Glutamatergic neuron (in vitro differentiated cells): ENCODE data around the gene NUDT1. TPM values are rescaled to one million over a fixed set of nuclear protein-coding genes. Genes with fewer than 3 reads are reported as not detected.

Experiments used
- DNase-seq: peaks from one replicate; pipeline ENCODE4 v3.0.0; 2022
- H3K27ac Mint-ChIP-seq: one replicate; pipeline ENCODE4 v1.8.0; 2020; ENCODE audit warnings: mild to moderate bottlenecking, mixed read lengths, inconsistent platforms; ENCODE audit not compliant: unreplicated experiment
- H3K27me3 Mint-ChIP-seq: one replicate; pipeline ENCODE4 v1.8.0; 2020; ENCODE audit warnings: mild to moderate bottlenecking, moderate library complexity, mixed read lengths, inconsistent platforms; ENCODE audit not compliant: unreplicated experiment
- H3K36me3 Mint-ChIP-seq: one replicate; pipeline ENCODE4 v1.8.0; 2020; ENCODE audit warnings: mild to moderate bottlenecking, mixed read lengths, inconsistent platforms; ENCODE audit not compliant: unreplicated experiment
- H3K4me1 Mint-ChIP-seq: one replicate; pipeline ENCODE4 v1.8.0; 2020; ENCODE audit warnings: mild to moderate bottlenecking, low read depth, mixed read lengths, inconsistent platforms; ENCODE audit not compliant: unreplicated experiment
- H3K4me3 Mint-ChIP-seq: one replicate; pipeline ENCODE4 v1.8.0; 2020; ENCODE audit warnings: mild to moderate bottlenecking, mixed read lengths, inconsistent platforms; ENCODE audit not compliant: unreplicated experiment
- H3K9me3 Mint-ChIP-seq: one replicate; pipeline ENCODE4 v1.8.0; 2020; ENCODE audit warnings: mild to moderate bottlenecking, moderate library complexity, mixed read lengths, inconsistent platforms; ENCODE audit not compliant: unreplicated experiment
- CTCF ChIP-seq: fragments of 200-600 bp; sonication (generic); IDR thresholded peaks from one replicate; pipeline ENCODE4 v1.5.0; 2021; ENCODE audit not compliant: partially characterized antibody, unreplicated experiment
- microRNA-seq: library from miRNA; unstranded; fragments of <30 nt; microRNA quantifications from one replicate; pipeline ENCODE4, GENCODE V29; 2020; ENCODE audit not compliant: unreplicated experiment
- total RNA-seq: library from RNA; stranded (reverse); fragmentation: NEBNext Ultra II Directional; extraction: Animal tissue kit (Norgen Biotek cat#: 25700); gene quantifications from one replicate; pipeline ENCODE4 v1.2.1, GENCODE V29; 2021; ENCODE audit not compliant: unreplicated experiment

NUDT1 gene
- total RNA-seq, 1 donor from 2014 or later = 19.5 TPM

GRCh38 chr7:2299870-2300512, 58.0 kb downstream of the NUDT1 start:
- no peak overlapping the region for H3K27ac Mint-ChIP-seq
- H3K4me1 Mint-ChIP-seq = no peaks in the 10 kb centered on the region
- no peak for DNase-seq
- no peaks in the 10 kb centered on the region for H3K9me3 Mint-ChIP-seq
- H3K36me3 Mint-ChIP-seq = no peaks in the 10 kb centered on the region
- H3K27me3 Mint-ChIP-seq = no peaks in the 10 kb centered on the region
- no peak overlapping the region for H3K4me3 Mint-ChIP-seq
- no peak for TF ChIP-seq CTCF

Small RNA genes lying within 50 kb of the gene (microRNA-seq; reads per million reads assigned to microRNA genes)
- gene MIR6836 = 2.5 reads per million, percentile 17 among the genes with 10 or more reads in this experiment

Other genes with a start within 250 kb of the NUDT1 start
- gene MAD1L1, start 9.3 kb upstream of the NUDT1 start, total RNA-seq = 57.6 TPM
- 28.1 TPM for gene MRM2, start within 50 bp of the NUDT1 start, total RNA-seq
- gene SNX8, start 72.2 kb downstream of the NUDT1 start, total RNA-seq = 22.2 TPM
- gene EIF3B, start 112.6 kb downstream of the NUDT1 start, total RNA-seq = 136 TPM
- 27.3 TPM for gene CHST12, start 161.4 kb downstream of the NUDT1 start, total RNA-seq
- gene GRIFIN, start 234.2 kb downstream of the NUDT1 start, total RNA-seq = not detected